Measurements from ENCODE around the gene NR4A2.

GRCh38 chr2:156310773-156311172 is 21.7 kb downstream of the NR4A2 start:
- TF ChIP-seq CTCF (IDR thresholded peaks at IDR 0.05 in 2 of 3, conservative IDR thresholded peaks at IDR 0.05 in 1 of 3; ENCODE audit: borderline replicate concordance in 1 of 3, insufficient read depth in 1 of 3, low read depth in 2 of 3, low read length in 2 of 3) (no peak), EZH2 (IDR thresholded peaks at IDR 0.05) (no peak), POLR2AphosphoS5 (IDR thresholded peaks at IDR 0.05; ENCODE audit: low read depth, low read length) (no peak), POLR2A (IDR thresholded peaks at IDR 0.05; ENCODE audit: borderline replicate concordance, extremely low read depth, insufficient read depth, insufficient read length) (no peak), EZH2phosphoT487 (IDR thresholded peaks at IDR 0.05; ENCODE audit: borderline replicate concordance) (no peak), MAX (IDR thresholded peaks at IDR 0.05) (no peak), ZBTB33 (IDR thresholded peaks at IDR 0.05; ENCODE audit: extremely low read depth, insufficient replicate concordance, low read length) (no peak), SRF (IDR thresholded peaks at IDR 0.05; ENCODE audit: low read depth) (no peak), RAD21 (IDR thresholded peaks at IDR 0.05; ENCODE audit: low read depth) (no peak), SP1 (IDR thresholded peaks at IDR 0.05; ENCODE audit: low read depth) (no peak), FOSL1 (IDR thresholded peaks at IDR 0.05; ENCODE audit: low read depth) (no peak), CEBPB (IDR thresholded peaks at IDR 0.05; ENCODE audit: low read depth) (no peak)
